Muscle layer of duodenum (tissue), 2 donors: Measurements from ENCODE around the gene MYL12A.
"Not testable (repeated sequence)": the region's sequence is repeated elsewhere in the genome, so short reads cannot be mapped to it uniquely, and the experiment has no call there.

Experiments
- H3K27ac ChIP-seq: one replicate; pipeline ENCODE4 v1.7.0; 2013; ENCODE audit warnings: mild to moderate bottlenecking, low read length
- H3K27me3 ChIP-seq: one replicate; pipeline ENCODE4 v1.7.0; 2013; ENCODE audit warnings: low read depth, mild to moderate bottlenecking, control low read depth, low read length
- H3K36me3 ChIP-seq, 2 donors: one replicate each; pipeline ENCODE4 v1.7.0; 2013; ENCODE audit warnings: low read length in 2 of 2, control low read depth in 1 of 2, mild to moderate bottlenecking in 1 of 2; ENCODE audit not compliant: insufficient read depth in 2 of 2, control insufficient read depth in 1 of 2
- H3K4me1 ChIP-seq, 2 donors: one replicate each; pipeline ENCODE4 v1.7.0; 2013; ENCODE audit warnings: low read length in 2 of 2, mild to moderate bottlenecking in 2 of 2, control low read depth in 1 of 2, moderate library complexity in 1 of 2; ENCODE audit not compliant: insufficient read depth in 2 of 2, control insufficient read depth in 1 of 2
- H3K4me3 ChIP-seq, 2 donors: one replicate each; pipeline ENCODE4 v1.7.0; 2013; ENCODE audit warnings: low read length in 2 of 2, low read depth in 1 of 2, mild to moderate bottlenecking in 1 of 2
- H3K9me3 ChIP-seq, 2 donors: one replicate each; pipeline ENCODE4 v1.7.0; 2013; ENCODE audit warnings: low read length in 2 of 2, control low read depth in 1 of 2, mild to moderate bottlenecking in 1 of 2; ENCODE audit not compliant: control insufficient read depth in 1 of 2
- donor health status: healthy.

The MYL12A gene

GRCh38 chr18:3214855-3215637 is 32.6 kb upstream of the MYL12A start:
- no peak overlapping the region for H3K27ac ChIP-seq
- peaks cover 0 to 11% of the 10 kb centered on the region in 2 donors for H3K36me3 ChIP-seq
- no peak overlapping the region for H3K4me3 ChIP-seq
- no peaks in the 10 kb centered on the region for H3K9me3 ChIP-seq
- no peaks in the 10 kb centered on the region for H3K27me3 ChIP-seq
- peaks cover 16 to 33% of the 10 kb centered on the region in 2 donors for H3K4me1 ChIP-seq

- H3K27me3 ChIP-seq: no peaks in the 10 kb centered on the region
- H3K9me3 ChIP-seq: no peaks in the 10 kb centered on the region
- no peak overlapping the region for H3K4me3 ChIP-seq
- H3K36me3 ChIP-seq: peaks cover 0 to 11% of the 10 kb centered on the region in 2 donors
- no peak overlapping the region for H3K27ac ChIP-seq
- peaks cover 15 to 22% of the 10 kb centered on the region in 2 donors for H3K4me1 ChIP-seq
Observed at GRCh38 chr18:3216987-3217386, 30.6 kb upstream of the MYL12A start.

GRCh38 chr18:3217948-3218647 is 29.5 kb upstream of the MYL12A start:
- Histone ChIP-seq H3K4me1 (peaks cover 9 to 12% of the 10 kb centered on the region in 2 donors), H3K4me3 (peak overlapping the region in 1 of 2 donors; percentile 7), H3K9me3 (no peaks in the 10 kb centered on the region), H3K27me3 (no peaks in the 10 kb centered on the region), H3K36me3 (peaks cover 0 to 11% of the 10 kb centered on the region in 2 donors), H3K27ac (peak overlapping the region; percentile 76)

- Histone ChIP-seq H3K4me3 (peak overlapping the region; percentile 45 to 57), H3K27me3 (no peaks in the 10 kb centered on the region), H3K4me1 (peaks cover 5 to 10% of the 10 kb centered on the region in 2 donors), H3K36me3 (peaks cover 0 to 11% of the 10 kb centered on the region in 2 donors), H3K9me3 (no peaks in the 10 kb centered on the region), H3K27ac (peak overlapping the region; percentile 76)
Observed at GRCh38 chr18:3218819-3219218, 28.8 kb upstream of the MYL12A start.

- H3K27ac ChIP-seq: peak overlapping the region; percentile 76
- H3K9me3 ChIP-seq: no peaks in the 10 kb centered on the region
- peaks cover 3 to 10% of the 10 kb centered on the region in 2 donors for H3K4me1 ChIP-seq
- H3K27me3 ChIP-seq: no peaks in the 10 kb centered on the region
- H3K36me3 ChIP-seq: peaks cover 0 to 10% of the 10 kb centered on the region in 2 donors
- H3K4me3 ChIP-seq: peak overlapping the region; percentile 45 to 57
Observed at GRCh38 chr18:3219241-3219630, 28.4 kb upstream of the MYL12A start.

GRCh38 chr18:3219631-3220335 is 27.8 kb upstream of the MYL12A start, which contains the start of gene MYOM1:
MYOM1 (minus strand) TSS chr18:3219968; CDS start chr18:3215223, 4,745 bp downstream.
- peak within 1 kb of the TSS; percentile 76 for H3K27ac ChIP-seq
- no peaks in the 10 kb centered on the region for H3K9me3 ChIP-seq
- H3K36me3 ChIP-seq: peaks cover 0 to 5% of the 10 kb centered on the region in 2 donors
- peak within 1 kb of the TSS; percentile 45 to 57 for H3K4me3 ChIP-seq
- H3K27me3 ChIP-seq: no peaks in the 10 kb centered on the region
- H3K4me1 ChIP-seq: peaks cover 3 to 10% of the 10 kb centered on the region in 2 donors

- H3K4me3 ChIP-seq, H3K27ac ChIP-seq, H3K36me3 ChIP-seq, H3K27me3 ChIP-seq, H3K9me3 ChIP-seq: not testable (repeated sequence)
- peaks cover 3 to 10% of the 10 kb centered on the region in 2 donors for H3K4me1 ChIP-seq
Observed at GRCh38 chr18:3220868-3221267, 26.7 kb upstream of the MYL12A start.

- Histone ChIP-seq H3K27me3 (no peaks in the 10 kb centered on the region), H3K27ac (no peak overlapping the region), H3K4me3 (no peak overlapping the region), H3K36me3 (no peaks in the 10 kb centered on the region), H3K9me3 (no peaks in the 10 kb centered on the region), H3K4me1 (peaks cover 3 to 10% of the 10 kb centered on the region in 2 donors)
Observed at GRCh38 chr18:3221496-3221895, 26.1 kb upstream of the MYL12A start.

GRCh38 chr18:3223356-3223755 is 24.2 kb upstream of the MYL12A start:
- peaks cover 0 to 10% of the 10 kb centered on the region in 2 donors for H3K4me1 ChIP-seq
- H3K4me3 ChIP-seq: no peak overlapping the region
- no peak overlapping the region for H3K27ac ChIP-seq
- H3K36me3 ChIP-seq: no peaks in the 10 kb centered on the region
- no peaks in the 10 kb centered on the region for H3K9me3 ChIP-seq
- H3K27me3 ChIP-seq: no peaks in the 10 kb centered on the region

- Histone ChIP-seq H3K4me3 (no peak overlapping the region), H3K4me1 (peaks cover 0 to 10% of the 10 kb centered on the region in 2 donors), H3K36me3 (no peaks in the 10 kb centered on the region), H3K27me3 (no peaks in the 10 kb centered on the region), H3K9me3 (no peaks in the 10 kb centered on the region), H3K27ac (no peak overlapping the region)
Observed at GRCh38 chr18:3224223-3224622, 23.4 kb upstream of the MYL12A start.

- peaks cover 0 to 6% of the 10 kb centered on the region in 2 donors for H3K4me1 ChIP-seq
- no peaks in the 10 kb centered on the region for H3K36me3 ChIP-seq
- no peak overlapping the region for H3K4me3 ChIP-seq
- no peak overlapping the region for H3K27ac ChIP-seq
- no peaks in the 10 kb centered on the region for H3K27me3 ChIP-seq
- no peaks in the 10 kb centered on the region for H3K9me3 ChIP-seq
Observed at GRCh38 chr18:3225588-3225987, 22.0 kb upstream of the MYL12A start.
